GM13976 (cell line): ENCODE data around the gene MGST2.

Experiments used
- DNase-seq: peaks from one replicate; pipeline ENCODE4 v3.0.0; 2012; ENCODE audit warnings: low spot score
- in situ Hi-C: fragments of 300-500 bp; cut with MboI; formaldehyde crosslinking; loops from one replicate; pipeline ENCODE4 v1.12.0; 2022; ENCODE audit warnings: low sequenced_read_pairs, mixed read lengths, inconsistent platforms; ENCODE audit not compliant: unreplicated experiment
- TF ChIP-seq, protein P1 (sequence below): IDR thresholded peaks from 2 replicates; pipeline ENCODE4 v1.5.1; 2012; ENCODE audit warnings: borderline replicate concordance, mild to moderate bottlenecking; ENCODE audit not compliant: insufficient read depth; ENCODE audit errors: extremely low read depth, missing control alignments, control extremely low read depth

MGST2 gene

DNA sequence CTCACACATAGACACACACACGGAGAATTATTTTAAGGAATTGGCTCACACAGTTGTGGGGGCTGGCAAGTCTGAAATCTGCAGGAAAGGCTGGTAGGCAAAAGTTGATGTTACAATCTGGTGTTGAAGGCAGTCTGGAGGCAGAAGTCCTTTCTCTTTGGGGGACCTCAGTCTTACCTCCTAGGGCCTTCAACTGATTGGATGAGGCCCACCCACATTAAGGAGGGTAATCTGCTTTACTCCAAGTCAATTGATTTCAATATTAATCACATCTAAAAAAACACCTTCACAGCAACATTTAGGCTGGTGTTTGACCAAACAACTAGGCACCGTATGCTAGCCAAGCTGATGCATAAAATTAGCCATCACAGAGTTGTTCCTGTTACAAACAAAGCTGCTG is 10.7 kb downstream of the MGST2 start:
- TF ChIP-seq, protein P1, sequence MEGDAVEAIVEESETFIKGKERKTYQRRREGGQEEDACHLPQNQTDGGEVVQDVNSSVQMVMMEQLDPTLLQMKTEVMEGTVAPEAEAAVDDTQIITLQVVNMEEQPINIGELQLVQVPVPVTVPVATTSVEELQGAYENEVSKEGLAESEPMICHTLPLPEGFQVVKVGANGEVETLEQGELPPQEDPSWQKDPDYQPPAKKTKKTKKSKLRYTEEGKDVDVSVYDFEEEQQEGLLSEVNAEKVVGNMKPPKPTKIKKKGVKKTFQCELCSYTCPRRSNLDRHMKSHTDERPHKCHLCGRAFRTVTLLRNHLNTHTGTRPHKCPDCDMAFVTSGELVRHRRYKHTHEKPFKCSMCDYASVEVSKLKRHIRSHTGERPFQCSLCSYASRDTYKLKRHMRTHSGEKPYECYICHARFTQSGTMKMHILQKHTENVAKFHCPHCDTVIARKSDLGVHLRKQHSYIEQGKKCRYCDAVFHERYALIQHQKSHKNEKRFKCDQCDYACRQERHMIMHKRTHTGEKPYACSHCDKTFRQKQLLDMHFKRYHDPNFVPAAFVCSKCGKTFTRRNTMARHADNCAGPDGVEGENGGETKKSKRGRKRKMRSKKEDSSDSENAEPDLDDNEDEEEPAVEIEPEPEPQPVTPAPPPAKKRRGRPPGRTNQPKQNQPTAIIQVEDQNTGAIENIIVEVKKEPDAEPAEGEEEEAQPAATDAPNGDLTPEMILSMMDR: no peak
- in situ Hi-C loops: no loop called here
- DNase-seq: no peak

DNA sequence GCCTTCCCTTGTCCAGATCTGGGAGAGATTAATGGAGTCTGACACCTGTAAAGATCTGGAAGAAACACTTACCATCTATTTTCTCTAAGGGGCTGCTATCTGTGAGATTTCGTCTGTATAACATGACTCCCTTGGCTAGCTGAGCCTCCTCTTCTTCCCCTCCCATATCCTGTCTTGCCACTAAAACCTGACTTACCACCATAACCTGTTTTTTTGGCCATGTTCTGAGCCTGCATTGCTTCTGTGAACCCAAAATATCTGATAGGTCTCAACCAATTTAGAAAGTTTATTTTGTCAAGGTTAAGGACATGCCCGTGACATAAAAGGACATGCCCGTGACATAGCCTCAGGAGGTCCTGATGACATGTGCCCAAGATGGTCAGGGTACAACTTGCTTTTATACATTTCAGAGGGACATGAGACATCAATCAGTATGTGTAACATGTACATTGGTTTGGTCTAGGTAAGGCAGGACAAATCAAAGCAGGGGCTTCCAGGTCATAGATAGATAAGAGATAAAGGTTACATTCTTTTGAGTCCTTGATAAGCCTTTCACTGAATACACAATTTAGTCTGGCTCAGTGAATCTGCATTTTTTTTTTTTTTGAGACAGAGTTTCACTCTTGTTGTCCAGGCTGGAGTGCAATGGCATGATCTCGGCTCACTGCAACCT is 11.4 kb downstream of the MGST2 start:
- TF ChIP-seq, protein P1: no peak
- in situ Hi-C loops: no loop called here
- DNase-seq: no peak

DNA sequence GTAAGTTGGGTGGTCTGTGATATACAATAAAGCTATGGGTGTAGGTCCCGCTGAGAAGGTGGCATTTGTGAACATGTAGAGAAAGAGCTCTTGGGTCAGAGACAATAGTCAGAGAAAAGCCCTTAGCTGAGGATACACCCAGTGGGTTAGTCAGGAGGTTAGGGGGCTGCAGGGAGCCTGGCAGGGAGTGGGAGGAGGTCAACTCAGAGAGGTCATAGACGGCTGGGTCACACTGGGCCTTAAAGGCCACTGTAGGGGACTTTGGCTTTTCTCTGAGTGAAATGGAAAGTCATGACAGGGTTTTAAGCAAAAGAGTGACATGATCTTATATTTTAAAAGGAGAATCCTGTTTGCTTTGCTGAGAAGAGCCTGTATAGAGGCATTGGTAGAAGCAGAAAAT is 16.7 kb downstream of the MGST2 start:
- DNase-seq: no peak
- TF ChIP-seq, protein P1: no peak
- in situ Hi-C loops: no loop called here

DNA sequence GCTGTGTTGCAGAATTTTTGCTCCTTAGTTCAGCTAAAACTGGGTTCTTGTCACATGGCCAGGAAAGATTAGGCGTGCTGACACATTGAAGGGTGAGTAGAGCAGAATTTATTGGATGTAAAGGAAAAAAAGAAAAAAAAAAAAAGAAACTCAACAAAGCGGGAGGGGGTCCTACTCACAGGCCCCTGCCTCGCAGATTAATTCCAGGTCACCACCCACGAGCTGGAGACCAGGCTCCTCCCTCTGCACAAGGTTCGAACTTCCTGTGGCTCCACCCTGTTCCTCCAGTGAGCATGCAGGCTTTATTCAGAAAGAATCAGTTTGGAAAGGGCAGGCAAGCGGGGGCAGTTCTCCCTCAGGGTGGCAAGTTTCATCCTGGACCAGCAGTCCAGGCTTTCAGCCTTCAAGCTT is 17.1 kb downstream of the MGST2 start:
- in situ Hi-C loops: no loop called here
- no peak for DNase-seq
- TF ChIP-seq, protein P1: no peak

DNA sequence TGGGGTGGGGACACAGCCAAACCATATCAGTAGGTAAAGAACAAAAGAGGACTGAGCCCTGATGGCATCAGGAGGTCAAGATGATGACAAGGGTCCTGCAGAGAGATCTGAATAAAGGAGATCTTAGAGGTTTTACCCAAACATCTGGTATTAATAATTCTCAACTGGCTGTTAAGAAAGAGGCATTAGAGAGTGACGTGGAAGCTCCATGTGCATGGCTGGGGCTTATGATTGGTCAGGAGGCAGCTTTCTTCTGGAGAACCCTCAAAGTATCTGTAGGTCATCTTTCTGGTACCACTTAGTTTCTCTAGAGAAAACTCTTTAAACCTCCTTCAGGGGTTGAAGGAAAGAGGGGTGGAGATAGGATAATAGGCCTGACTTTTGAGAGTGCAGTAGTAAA is 18.7 kb downstream of the MGST2 start:
- TF ChIP-seq, protein P1: no peak
- DNase-seq: no peak
- in situ Hi-C loops: no loop called here

DNA sequence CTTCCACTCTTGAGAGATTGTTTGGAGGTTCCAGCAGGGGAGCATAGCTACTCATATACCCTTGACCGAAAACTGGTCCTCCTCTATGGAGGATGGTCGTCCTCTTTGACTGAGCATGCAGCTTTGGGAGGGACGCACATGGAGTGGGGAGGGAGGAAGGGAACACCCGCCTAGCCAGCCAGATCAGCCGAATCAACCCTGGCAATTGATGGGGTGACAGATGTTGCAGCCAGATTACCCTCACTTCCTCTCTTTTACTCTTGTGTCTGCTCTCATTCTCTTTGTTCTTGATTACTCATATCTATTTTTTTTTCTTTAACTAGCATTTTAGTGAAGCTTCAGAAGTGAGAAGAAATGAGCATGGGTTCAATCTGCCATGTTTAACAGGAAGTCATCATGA is 19.6 kb downstream of the MGST2 start:
- in situ Hi-C loops: no loop called here
- TF ChIP-seq, protein P1: no peak
- DNase-seq: no peak
